ENCODE measurements around the gene ELFN2.

ELFN2 gene

DNA sequence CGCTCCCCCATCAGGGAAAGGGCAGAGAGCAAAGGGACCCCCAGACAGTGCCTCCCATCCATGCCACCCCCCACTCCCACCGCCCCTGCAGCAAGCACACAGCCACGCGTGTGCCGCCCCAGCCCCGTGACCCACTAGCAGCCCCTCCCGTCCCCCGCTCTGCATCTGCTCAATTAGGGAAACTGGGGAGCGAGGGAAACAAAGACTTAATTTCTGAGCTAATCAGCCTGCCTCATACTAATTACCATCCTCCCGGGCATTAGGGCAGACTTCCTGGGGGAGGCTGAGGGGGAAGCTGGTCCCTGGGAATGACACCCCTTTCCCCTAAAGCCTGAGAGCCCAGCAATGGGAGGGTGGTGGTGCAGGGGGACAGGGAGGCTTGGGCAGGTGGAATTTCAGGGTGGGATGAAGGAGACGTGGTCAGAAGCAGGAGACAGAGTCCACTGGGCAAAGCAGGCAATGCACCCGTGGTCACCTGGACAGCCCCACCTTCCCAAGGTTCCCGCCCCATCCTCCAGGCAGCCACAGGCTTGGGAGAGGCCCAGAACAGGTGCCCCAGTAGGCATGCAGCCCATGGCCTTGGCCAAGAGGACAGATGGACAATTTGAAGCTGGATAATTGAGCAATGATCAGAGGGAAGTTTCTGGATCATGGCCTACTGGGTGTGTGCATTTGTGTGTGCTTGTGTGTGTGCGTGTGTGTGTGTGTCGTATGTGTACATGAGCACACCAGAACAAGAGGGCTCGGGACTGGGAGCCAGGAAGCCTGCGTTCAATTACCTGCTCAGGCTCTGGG lies 20.6 kb downstream of the ELFN2 start:
- Histone ChIP-seq H3K9ac (ENCODE audit: low read depth, low read length, poor library complexity, severe bottlenecking) (no peak overlapping the region), H3K79me2 (ENCODE audit: insufficient read depth, low read length) (no peaks in the 10 kb centered on the region), H4K20me1 (ENCODE audit: insufficient read depth, low read length, poor library complexity, severe bottlenecking) (no peaks in the 10 kb centered on the region), H3K9me2 (replicated peaks; ENCODE audit: low read depth, low read length) (no peaks in the 10 kb centered on the region), H2AFZ (ENCODE audit: low read length) (no peak overlapping the region), H3K9me3 (ENCODE audit: insufficient read depth, low read depth, low read length) (no peaks in the 10 kb centered on the region), H3K36me3 (ENCODE audit: insufficient read depth, low read length) (no peaks in the 10 kb centered on the region), H3K4me3 (ENCODE audit: low read length, poor library complexity, severe bottlenecking) (no peak overlapping the region), H3K4me1 (ENCODE audit: insufficient read depth, low read length, poor library complexity, severe bottlenecking) (no peaks in the 10 kb centered on the region), H3K27me3 (ENCODE audit: insufficient read depth, low read length, poor library complexity, severe bottlenecking) (no peaks in the 10 kb centered on the region), H3F3A (ENCODE audit: low read depth) (no peaks in the 10 kb centered on the region), H3K4me2 (ENCODE audit: low read depth, low read length, poor library complexity, severe bottlenecking) (no peak overlapping the region)
- TF ChIP-seq, protein P1, sequence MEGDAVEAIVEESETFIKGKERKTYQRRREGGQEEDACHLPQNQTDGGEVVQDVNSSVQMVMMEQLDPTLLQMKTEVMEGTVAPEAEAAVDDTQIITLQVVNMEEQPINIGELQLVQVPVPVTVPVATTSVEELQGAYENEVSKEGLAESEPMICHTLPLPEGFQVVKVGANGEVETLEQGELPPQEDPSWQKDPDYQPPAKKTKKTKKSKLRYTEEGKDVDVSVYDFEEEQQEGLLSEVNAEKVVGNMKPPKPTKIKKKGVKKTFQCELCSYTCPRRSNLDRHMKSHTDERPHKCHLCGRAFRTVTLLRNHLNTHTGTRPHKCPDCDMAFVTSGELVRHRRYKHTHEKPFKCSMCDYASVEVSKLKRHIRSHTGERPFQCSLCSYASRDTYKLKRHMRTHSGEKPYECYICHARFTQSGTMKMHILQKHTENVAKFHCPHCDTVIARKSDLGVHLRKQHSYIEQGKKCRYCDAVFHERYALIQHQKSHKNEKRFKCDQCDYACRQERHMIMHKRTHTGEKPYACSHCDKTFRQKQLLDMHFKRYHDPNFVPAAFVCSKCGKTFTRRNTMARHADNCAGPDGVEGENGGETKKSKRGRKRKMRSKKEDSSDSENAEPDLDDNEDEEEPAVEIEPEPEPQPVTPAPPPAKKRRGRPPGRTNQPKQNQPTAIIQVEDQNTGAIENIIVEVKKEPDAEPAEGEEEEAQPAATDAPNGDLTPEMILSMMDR (conservative IDR thresholded peaks at IDR 0.05; ENCODE audit: low read length), result no peak
- TF ChIP-seq EZH2phosphoT487 (IDR thresholded peaks at IDR 0.05; ENCODE audit: borderline replicate concordance), result no peak

DNA sequence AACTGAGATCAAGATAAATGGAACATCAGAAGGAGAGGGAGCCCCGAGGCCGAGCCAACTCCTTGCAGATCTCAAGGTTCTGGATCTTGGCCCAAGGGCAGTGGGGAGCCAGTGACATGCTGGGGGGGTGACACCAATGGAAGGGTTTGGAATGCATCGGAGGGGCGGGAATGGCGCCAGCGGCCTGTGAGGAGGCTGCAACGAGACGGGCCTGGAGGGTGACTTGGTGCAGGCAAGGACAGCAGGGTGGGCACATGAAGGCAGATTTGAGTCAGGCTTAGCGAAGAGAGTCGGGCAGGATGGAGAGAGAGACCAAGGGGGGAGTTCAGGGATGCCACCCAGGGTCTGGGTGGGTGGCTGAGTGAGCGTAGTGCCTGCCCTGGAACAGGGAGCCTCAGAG lies 23.2 kb downstream of the ELFN2 start:
- Histone ChIP-seq H3F3A (ENCODE audit: low read depth) (no peaks in the 10 kb centered on the region), H3K9me2 (replicated peaks; ENCODE audit: low read depth, low read length) (no peaks in the 10 kb centered on the region), H3K4me1 (ENCODE audit: insufficient read depth, low read length, poor library complexity, severe bottlenecking) (no peaks in the 10 kb centered on the region), H3K79me2 (ENCODE audit: insufficient read depth, low read length) (no peaks in the 10 kb centered on the region), H3K4me3 (ENCODE audit: low read length, poor library complexity, severe bottlenecking) (no peak overlapping the region), H2AFZ (ENCODE audit: low read length) (no peak overlapping the region), H3K27me3 (ENCODE audit: insufficient read depth, low read length, poor library complexity, severe bottlenecking) (no peaks in the 10 kb centered on the region), H3K4me2 (ENCODE audit: low read depth, low read length, poor library complexity, severe bottlenecking) (no peak overlapping the region), H4K20me1 (ENCODE audit: insufficient read depth, low read length, poor library complexity, severe bottlenecking) (no peaks in the 10 kb centered on the region), H3K9me3 (ENCODE audit: insufficient read depth, low read depth, low read length) (no peaks in the 10 kb centered on the region), H3K9ac (ENCODE audit: low read depth, low read length, poor library complexity, severe bottlenecking) (no peak overlapping the region), H3K36me3 (ENCODE audit: insufficient read depth, low read length) (no peaks in the 10 kb centered on the region)
- TF ChIP-seq, protein P1 (conservative IDR thresholded peaks at IDR 0.05; ENCODE audit: low read length), result no peak
- TF ChIP-seq EZH2phosphoT487 (IDR thresholded peaks at IDR 0.05; ENCODE audit: borderline replicate concordance), result no peak

DNA sequence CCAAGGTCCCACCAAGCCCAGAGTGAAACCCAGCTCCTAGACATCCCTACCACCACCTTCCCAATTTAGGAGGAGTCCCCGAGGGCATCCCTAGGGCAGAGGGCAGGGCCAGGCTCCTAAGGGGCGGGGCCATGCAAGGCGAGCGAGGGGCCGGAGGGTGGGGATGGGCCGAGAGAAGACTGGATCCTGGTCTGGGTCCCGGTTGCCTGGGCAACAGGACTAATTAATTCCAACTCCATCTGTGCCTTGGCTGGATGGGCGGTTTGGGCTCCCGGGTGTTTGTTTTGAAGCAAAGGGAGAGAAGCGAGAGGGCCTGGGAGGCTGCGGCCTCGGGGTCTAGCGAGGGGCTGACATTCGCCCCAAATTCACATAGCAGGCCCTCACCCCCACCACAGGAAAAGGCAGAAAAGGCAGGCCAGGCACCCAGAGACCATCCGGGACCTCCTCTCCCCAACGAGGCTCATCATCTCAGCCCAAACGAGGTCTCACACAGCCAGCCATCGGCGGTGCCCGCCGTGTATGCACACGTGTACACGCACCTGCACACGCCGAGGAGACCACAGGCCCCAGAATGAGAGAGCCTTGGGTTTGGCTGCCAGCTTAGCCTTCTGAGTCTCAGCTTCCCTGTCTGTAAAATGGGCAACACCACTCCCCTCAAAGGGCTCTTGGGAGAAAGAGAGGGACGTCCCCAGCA lies 23.9 kb downstream of the ELFN2 start:
- Histone ChIP-seq H3K79me2 (ENCODE audit: insufficient read depth, low read length) (no peaks in the 10 kb centered on the region), H2AFZ (ENCODE audit: low read length) (no peak overlapping the region), H3K36me3 (ENCODE audit: insufficient read depth, low read length) (no peaks in the 10 kb centered on the region), H4K20me1 (ENCODE audit: insufficient read depth, low read length, poor library complexity, severe bottlenecking) (no peaks in the 10 kb centered on the region), H3K9me2 (replicated peaks; ENCODE audit: low read depth, low read length) (no peaks in the 10 kb centered on the region), H3K9ac (ENCODE audit: low read depth, low read length, poor library complexity, severe bottlenecking) (no peak overlapping the region), H3F3A (ENCODE audit: low read depth) (no peaks in the 10 kb centered on the region), H3K4me2 (ENCODE audit: low read depth, low read length, poor library complexity, severe bottlenecking) (no peak overlapping the region), H3K27me3 (ENCODE audit: insufficient read depth, low read length, poor library complexity, severe bottlenecking) (no peaks in the 10 kb centered on the region), H3K4me1 (ENCODE audit: insufficient read depth, low read length, poor library complexity, severe bottlenecking) (no peaks in the 10 kb centered on the region), H3K4me3 (ENCODE audit: low read length, poor library complexity, severe bottlenecking) (no peak overlapping the region), H3K9me3 (ENCODE audit: insufficient read depth, low read depth, low read length) (no peaks in the 10 kb centered on the region)
- no peak for TF ChIP-seq EZH2phosphoT487 (IDR thresholded peaks at IDR 0.05; ENCODE audit: borderline replicate concordance)
- TF ChIP-seq, protein P1 (conservative IDR thresholded peaks at IDR 0.05; ENCODE audit: low read length), result no peak

All from Loucy (cell line).